Retinal pigment epithelial cell (primary cell): ENCODE data around the gene EIF4EBP2.

ENCODE experiments used
- DNase-seq: peaks from one replicate; pipeline ENCODE4 v3.0.0-alpha.2; 2010; ENCODE audit warnings: low read depth
- H3K4me3 ChIP-seq: 2 replicates; pipeline ENCODE4 v1.5.1; 2011; ENCODE audit warnings: mild to moderate bottlenecking, low read length, control low read depth, moderate library complexity
- TF ChIP-seq, protein P1 (sequence below): conservative IDR thresholded peaks from 2 replicates; pipeline ENCODE4 v1.5.1; 2011; ENCODE audit warnings: low read depth, low read length, control low read depth, inconsistent platforms

The EIF4EBP2 gene

DNA sequence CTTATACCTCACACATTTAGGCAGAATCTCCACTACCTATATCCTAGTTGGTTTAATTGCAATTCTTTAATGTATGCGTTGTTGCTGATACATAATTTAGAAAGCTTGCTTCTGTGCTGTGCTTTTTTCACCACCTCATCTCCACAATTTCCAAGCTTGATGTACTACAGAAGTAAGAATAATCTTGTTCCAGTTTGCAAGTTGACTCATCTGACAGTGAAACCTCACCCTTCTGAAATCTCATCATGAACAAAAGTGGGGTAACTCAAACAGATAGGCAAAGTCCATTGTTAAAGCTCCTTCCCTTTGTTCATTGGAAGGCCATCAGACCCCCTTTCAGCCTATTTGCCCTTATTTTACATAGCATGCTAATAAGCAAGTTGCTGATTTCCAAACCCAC is 13.6 kb downstream of the EIF4EBP2 start:
- no peak for DNase-seq
- TF ChIP-seq, protein P1, sequence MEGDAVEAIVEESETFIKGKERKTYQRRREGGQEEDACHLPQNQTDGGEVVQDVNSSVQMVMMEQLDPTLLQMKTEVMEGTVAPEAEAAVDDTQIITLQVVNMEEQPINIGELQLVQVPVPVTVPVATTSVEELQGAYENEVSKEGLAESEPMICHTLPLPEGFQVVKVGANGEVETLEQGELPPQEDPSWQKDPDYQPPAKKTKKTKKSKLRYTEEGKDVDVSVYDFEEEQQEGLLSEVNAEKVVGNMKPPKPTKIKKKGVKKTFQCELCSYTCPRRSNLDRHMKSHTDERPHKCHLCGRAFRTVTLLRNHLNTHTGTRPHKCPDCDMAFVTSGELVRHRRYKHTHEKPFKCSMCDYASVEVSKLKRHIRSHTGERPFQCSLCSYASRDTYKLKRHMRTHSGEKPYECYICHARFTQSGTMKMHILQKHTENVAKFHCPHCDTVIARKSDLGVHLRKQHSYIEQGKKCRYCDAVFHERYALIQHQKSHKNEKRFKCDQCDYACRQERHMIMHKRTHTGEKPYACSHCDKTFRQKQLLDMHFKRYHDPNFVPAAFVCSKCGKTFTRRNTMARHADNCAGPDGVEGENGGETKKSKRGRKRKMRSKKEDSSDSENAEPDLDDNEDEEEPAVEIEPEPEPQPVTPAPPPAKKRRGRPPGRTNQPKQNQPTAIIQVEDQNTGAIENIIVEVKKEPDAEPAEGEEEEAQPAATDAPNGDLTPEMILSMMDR, result no peak

DNA sequence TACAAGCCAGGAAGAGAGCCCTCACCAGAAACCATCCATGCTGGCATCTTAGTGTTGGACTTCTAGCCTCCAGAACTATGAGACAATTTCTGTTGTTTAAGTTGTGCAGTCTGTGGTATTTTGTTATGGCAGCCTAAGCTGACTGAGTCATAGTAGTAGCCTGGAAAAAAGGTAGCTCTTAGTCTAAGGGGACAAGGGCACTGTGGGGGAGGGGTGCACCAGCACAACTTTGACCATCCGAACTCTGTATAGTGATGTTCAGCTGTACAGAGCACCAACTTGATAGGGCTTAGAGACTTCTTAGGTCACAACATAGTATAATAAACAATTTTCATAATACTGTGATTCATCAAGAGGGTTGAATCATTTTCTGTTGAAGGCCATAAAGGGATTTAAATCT is 14.3 kb downstream of the EIF4EBP2 start:
- no peak overlapping the region for H3K4me3 ChIP-seq
- DNase-seq, result peak; percentile 46
- TF ChIP-seq, protein P1, result no peak

More for the DNA sequence above, 13.6 kb downstream of the EIF4EBP2 start:
- H3K4me3 ChIP-seq, result no peak overlapping the region

DNA sequence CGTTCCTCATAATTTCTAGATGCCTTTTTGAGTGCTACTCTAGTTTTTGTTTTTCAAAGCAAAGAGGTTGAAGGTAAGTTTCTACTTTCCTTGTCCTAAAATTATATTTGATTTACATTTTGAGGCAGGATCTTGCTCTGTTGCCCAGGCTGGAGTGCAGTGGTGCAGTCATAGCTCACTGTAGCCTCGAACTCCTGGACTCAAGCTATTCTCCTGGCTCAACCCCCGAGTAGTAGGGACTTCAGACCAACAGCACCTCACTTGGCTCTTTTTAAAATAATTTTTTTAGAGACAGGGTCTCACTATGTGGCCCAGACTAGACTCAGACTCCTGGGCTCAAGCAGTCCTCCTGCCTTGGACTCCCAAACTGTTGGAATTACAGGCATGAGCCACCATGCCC is 14.8 kb downstream of the EIF4EBP2 start:
- TF ChIP-seq, protein P1, result no peak
- H3K4me3 ChIP-seq, result no peak overlapping the region
- no peak for DNase-seq

DNA sequence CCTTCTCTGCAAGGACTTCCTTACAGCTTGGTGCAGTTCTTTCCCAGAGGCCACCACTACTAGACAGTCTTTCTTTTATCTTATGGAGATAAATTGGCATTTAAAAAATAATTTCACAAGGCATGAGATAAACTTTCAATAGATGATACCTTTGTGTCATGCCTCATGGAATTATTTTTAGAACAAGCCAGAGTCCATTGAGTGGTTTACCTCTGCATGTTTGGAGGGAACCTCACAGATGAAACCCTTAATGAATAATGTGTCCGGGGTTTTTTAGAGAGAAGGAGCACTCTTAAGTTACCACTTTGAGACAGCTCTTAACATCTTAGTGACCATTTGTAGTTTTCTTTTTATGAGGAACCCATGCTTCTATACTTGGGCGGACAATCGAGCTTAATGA is 20.4 kb downstream of the EIF4EBP2 start:
- TF ChIP-seq, protein P1, result no peak
- DNase-seq, result no peak
- H3K4me3 ChIP-seq, result no peak overlapping the region

DNA sequence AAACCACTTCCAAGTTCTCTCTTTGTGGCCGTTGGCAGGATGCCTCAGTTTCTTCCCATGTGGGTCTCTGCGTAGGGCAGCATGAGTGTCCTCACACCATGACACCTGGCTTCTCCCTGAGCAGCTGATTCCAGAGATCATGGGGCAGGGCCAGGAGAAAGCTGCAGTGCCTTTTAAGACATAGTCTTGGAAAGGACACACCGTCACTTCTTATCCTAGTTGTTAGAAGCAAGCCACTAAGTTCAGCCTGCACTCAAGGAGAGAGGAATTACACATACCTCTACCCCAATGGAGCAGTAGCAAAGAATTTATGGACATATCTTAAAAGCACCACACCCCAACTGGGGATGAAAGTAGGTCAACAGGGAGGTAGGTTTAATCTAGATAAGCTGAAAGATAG is 21.2 kb downstream of the EIF4EBP2 start:
- TF ChIP-seq, protein P1, result no peak
- no peak overlapping the region for H3K4me3 ChIP-seq
- no peak for DNase-seq

DNA sequence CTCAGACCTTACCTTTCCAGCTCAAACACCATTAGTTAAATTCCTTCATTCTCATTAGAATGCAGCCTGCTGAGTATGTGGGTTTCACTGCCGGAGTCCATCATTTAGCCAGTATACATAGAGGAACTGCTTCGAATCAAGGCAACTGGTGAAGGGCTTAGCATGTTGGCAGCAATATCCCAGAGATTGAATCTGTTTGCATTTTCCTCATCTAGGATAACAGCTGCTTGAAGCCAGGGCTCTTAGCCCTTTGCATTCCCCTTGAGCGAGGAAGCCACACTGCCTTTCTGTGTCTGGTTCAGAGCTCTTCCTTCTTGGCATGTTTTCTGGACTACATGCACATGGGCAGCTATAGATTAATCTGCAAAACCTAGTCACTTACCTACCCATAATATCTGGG is 22.9 kb downstream of the EIF4EBP2 start:
- no peak for DNase-seq
- no peak overlapping the region for H3K4me3 ChIP-seq
- TF ChIP-seq, protein P1, result no peak

DNA sequence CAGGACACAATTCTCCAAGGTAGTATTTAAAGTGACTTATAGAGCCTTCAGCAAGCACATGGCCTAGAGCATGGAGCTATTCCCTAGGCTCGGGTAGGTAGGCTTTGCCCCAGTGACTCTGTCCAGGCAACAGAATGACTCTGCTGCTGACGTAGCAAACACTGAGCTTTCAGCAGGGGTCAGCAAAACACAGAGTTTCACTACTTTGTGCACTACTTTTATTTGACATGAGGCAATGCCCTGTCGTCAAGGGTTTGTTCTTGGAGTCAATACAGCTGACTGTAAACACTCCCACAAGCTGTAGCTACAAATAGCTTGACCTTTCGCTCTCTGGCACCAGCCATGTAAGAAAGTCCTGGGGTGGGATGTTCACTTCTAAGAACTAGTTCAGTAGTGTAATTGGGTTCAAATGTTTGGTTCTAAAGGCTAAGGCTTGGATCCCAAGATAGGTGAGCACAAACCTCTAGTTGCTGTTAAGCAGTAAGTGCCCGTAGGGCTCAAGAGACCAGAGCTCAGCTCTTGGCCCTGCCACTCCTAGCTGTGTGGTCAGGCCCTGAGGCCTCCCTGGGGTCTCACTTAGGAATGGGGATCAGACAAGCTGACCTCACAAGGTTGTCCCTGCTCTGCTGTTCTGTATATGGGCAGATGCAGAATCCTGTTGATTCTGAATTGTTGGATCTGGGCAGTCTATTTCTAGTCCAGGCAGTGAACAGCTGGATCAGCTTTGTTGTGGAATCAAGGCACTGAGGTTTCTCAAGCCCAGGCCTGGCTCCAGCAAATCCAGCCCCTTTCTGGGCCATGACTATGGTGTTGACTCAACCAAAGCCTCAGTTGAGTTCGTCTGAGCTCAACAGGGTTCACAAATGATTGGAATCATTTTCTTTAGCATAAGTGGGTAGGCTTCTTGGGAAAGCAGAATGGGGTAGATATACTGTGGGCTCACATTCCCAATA is 26.8 kb downstream of the EIF4EBP2 start:
- H3K4me3 ChIP-seq, result no peak overlapping the region
- TF ChIP-seq, protein P1, result no peak
- DNase-seq, result peak; percentile 60
